ENCODE results near the gene LGALSL.
"Not testable (repeated sequence)": the region's sequence is repeated elsewhere in the genome, so short reads cannot be mapped to it uniquely, and the experiment has no call there.

The LGALSL gene

GRCh38 chr2:64442801-64443429 is 11.0 kb upstream of the LGALSL start:
- no peak for DNase-seq

- not testable (repeated sequence) for DNase-seq
Observed at GRCh38 chr2:64445970-64446369, 8.0 kb upstream of the LGALSL start.

GRCh38 chr2:64447317-64448040 is 6.5 kb upstream of the LGALSL start:
- peak in 6 of 56 donors; percentile 46 to 73 (median 53) for DNase-seq

- peak in 28 of 56 donors; percentile 2 to 77 (median 29) for DNase-seq
Observed at GRCh38 chr2:64448041-64448426, 5.9 kb upstream of the LGALSL start.

GRCh38 chr2:64451051-64451450 is 2.9 kb upstream of the LGALSL start:
- no peak for DNase-seq

- peak in 37 of 56 donors; percentile 25 to 80 (median 57) for DNase-seq
Observed at GRCh38 chr2:64454386-64455332, 697 bp downstream of the LGALSL start.

GRCh38 chr2:64455545-64455944 is 1.6 kb downstream of the LGALSL start:
- DNase-seq, result no peak

- DNase-seq, result peak in 9 of 56 donors; percentile 3 to 20 (median 8)
Observed at GRCh38 chr2:64456293-64456692, 2.3 kb downstream of the LGALSL start.

GRCh38 chr2:64457524-64457923 is 3.6 kb downstream of the LGALSL start:
- no peak for DNase-seq

- DNase-seq, result no peak
Observed at GRCh38 chr2:64459575-64459974, 5.6 kb downstream of the LGALSL start.

GRCh38 chr2:64460330-64460729 is 6.4 kb downstream of the LGALSL start:
- no peak for DNase-seq

GRCh38 chr2:64461271-64462058 is 7.5 kb downstream of the LGALSL start:
- no peak for DNase-seq

- DNase-seq, result no peak
Observed at GRCh38 chr2:64462171-64462570, 8.2 kb downstream of the LGALSL start.

GRCh38 chr2:64462940-64463700 is 9.2 kb downstream of the LGALSL start:
- DNase-seq, result no peak

- peak in 20 of 56 donors; percentile 11 to 49 (median 32) for DNase-seq
Observed at GRCh38 chr2:64463781-64464180, 9.8 kb downstream of the LGALSL start.

- DNase-seq, result no peak
Observed at GRCh38 chr2:64466478-64467085, 12.6 kb downstream of the LGALSL start.

GRCh38 chr2:64467096-64467843 is 13.3 kb downstream of the LGALSL start:
- DNase-seq, result peak in 14 of 56 donors; percentile 3 to 44 (median 12)

GRCh38 chr2:64469261-64469660 is 15.3 kb downstream of the LGALSL start:
- DNase-seq, result no peak

GRCh38 chr2:64470071-64470470 is 16.1 kb downstream of the LGALSL start:
- no peak for DNase-seq
